Ureter (tissue), 1 donor: ENCODE data around the gene FAM47C. TPM values are rescaled to one million over a fixed set of nuclear protein-coding genes. Genes with fewer than 3 reads are reported as not detected.
"Not testable (repeated sequence)": the region's sequence is repeated elsewhere in the genome, so short reads cannot be mapped to it uniquely, and the experiment has no call there.

Experiments
- DNase-seq: peaks from one replicate; pipeline ENCODE4 v3.0.0-alpha.2; 2020; ENCODE audit warnings: low spot score
- total RNA-seq: library from RNA; stranded (reverse); gene quantifications from one replicate; pipeline ENCODE4 v1.2.4, GENCODE V29; 2023
- donor health status: DM: yes; HTN: yes; CAD: no.

The FAM47C gene
- not detected for total RNA-seq

DNA sequence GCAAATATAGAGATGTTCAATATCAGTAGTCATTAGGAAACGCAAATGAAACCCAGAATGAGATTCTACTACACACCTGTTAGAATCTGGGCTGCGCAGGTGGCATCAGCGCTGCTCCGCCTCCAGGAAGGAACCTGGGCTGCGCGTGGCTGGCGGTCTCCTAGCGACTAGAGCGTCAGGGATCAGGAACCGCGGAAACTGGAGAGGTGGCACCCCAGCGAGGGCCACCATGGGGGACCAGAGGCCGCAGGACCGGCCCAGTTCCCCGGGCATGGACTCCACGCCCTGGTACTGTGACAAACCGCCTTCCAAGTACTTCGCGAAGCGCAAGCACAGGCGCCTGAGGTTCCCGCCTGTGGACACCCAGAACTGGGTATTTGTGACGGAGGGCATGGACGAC, at the start of gene FAM47C:
Gene FAM47C, plus strand, starts transcription at position 185 of the 400 bp plus-strand sequence. Its CDS starts 45 bp downstream, at position 230.
- not testable (repeated sequence) for DNase-seq

DNA sequence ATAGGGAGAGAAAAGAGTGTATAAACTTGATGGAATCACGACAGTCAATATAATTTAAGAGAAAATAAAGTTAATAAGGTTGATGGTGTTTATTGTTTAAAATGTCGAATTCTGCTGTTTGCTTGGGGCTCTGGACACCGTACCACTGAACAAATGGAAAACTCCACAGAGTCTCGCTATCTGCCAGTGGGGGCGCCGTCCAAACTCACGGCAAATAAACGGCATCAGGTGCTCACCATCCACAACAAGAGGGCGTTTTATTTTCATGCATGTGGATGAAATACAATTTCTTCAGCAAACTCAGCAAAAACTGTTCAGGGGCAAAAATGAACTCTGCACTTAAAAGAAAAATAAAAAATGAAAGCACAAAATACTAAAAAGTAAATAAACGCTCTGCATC, 46.6 kb upstream of the FAM47C start:
- no peak for DNase-seq

DNA sequence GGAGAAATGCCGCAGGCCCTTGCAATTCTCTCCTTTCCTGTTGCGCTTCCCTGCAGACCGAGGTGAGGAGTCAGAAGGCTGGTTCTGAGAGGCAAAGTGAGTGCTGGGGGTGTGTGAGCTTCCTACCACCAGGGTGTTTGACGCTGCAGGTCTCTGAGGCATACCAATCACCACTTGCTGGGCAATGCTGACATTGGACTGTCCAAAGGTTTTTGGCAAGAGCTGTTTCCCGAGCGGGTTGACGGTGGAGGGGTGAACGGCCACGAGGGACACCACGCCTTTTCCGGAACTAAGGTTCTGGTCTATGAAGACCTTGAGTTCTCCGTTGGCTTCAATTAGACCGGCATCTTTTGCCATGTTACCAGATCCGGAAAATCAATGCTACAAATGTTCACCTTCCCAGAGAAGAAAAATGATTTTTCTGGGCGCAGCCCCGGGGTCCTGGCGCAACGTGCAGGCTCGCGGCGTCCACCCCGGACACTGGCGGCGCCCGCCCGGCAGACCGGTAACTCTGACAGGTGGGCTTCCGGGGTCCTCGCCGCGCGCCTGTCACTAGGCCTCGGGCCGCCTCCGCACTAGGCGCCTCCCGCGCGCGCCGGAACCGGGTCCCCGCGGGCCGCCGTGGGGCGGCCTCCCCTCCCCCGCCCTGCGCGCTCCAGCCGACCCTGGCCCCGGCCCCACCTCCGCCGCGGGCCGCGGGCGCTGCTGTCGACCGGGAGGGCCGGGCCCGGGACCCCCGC, 44.9 kb upstream of the FAM47C start:
- DNase-seq, result no peak

DNA sequence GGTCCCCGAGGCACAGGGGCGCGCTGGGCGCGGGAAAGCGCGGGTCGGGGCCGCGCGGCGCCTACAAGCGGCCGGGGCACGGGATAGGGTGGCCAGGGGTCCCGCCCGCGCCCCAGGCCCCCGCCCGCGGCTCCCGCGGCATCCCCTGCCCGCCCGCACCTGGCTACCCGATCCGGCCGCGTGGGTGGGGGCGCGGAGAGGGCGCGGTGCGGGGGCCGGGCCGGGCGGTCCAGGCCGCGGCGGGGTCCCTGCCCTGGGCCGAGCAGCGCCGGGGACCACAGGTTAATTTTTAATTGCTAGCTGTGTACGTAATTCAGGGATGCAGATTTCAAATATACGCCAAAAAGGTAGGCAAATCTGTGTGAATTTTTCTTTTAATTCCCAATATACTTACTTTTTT, 44.3 kb upstream of the FAM47C start:
- no peak for DNase-seq

DNA sequence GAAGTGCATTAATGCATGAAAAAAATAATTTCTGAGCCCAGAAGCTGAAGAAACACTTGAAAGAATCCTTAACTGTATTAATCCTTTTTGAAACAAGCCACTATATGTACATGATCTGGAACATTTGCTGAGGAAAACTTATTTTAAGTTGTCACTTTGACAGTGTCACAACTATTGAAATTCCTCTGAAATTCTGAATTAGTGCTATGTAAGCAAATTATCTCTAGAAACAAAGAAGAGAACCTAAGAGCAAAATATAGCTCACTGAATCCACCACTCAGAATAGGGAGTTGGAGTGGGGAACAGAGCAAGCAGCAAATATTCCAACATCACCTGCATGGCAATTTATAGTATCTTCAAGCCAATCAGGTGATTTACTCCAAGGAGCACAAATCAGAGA, 34.6 kb upstream of the FAM47C start:
- DNase-seq, result no peak

DNA sequence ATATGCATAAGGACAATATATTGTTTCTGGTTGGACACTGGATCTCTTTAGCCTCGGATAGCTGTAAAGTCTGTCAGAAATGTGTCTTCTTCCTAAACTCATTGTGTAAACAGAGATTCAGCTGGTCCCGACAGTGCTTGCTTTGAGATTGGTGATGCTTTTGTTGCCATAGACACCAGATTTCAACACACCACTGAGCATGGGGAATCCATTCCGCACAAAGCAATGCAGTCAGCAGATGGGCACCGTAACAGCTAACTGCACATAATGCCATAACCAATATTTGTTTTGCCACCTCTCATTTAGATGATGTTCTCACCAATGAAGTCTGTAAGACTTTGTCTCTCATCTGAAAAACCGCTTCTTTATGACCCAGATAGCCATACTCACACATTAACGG, 33.3 kb upstream of the FAM47C start:
- DNase-seq, result no peak

DNA sequence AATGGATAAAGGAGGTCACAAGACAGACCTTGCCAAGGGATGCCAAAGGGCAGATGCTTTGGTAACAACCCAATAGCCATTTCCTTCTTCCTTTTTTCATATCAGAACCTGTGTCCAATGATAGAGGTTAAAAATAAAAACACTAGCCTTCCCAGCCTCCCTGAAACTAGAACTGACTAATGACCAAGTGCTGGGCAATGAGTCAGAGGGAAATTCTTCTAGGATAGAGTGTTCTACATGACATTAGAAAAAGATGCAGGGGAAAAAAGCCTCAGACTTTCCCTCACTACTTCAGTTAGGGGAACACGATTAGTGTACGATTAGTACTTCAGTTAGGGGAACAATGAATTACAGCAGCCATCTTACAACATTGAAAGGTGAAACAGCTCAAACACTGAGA, 29.3 kb upstream of the FAM47C start:
- DNase-seq, result no peak

DNA sequence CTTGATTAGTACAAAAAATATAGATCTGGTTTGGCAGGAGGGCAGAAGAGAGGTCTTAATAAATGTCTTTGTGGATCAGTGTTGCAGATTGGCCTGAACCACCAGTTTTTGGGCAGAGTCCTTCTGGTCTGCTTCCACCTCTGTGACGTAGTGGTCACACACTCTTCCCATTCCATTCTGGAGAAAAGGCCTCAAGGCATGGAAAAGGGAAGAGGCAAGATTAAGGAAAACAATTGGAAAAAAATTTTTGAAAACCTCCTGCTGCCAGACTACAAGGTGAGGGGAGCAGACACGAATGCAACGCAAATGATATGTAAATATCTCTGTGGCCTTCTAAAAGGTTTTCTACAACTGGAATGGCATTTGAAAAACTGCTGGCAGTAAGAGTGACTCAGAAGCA, 24.3 kb upstream of the FAM47C start:
- DNase-seq, result no peak

DNA sequence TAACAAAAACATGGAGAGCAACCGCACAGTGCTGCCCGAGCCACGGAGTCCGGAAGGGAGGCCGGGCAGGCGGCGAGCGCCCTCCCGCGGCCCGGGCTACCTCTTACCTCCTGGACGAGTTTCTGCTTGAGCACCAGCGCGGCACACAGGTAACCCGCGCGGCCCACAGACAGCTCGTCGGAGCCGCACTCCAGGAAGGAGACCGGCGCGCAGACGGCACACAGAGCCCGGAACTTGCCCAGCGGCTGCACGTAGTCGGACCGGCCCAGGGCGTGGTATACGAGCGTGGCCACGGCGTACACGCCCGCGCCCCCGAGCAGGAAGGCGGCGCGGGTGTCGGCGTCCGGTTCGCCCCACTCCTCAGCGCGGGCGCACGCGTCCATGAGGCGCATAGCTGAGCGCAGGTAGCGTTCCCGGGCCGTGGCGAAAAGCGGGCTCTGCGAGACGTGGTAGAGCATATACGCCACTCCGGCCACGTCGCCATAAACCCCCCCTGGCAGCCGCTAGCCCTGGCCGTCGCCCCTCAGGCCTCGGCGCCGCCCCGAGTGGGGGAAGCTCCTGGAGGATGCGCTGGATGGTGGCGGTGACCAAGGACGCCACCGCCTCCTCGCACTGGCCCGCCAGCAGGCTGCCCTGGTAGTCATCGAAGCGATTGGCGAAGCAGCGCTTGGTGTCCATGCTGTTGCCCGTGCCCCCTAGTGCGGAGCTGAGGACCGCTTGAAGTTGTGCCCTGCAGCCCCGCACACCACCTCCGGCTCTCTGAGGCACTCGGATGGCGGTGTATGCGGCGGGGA, 22.6 kb upstream of the FAM47C start:
- not testable (repeated sequence) for DNase-seq

DNA sequence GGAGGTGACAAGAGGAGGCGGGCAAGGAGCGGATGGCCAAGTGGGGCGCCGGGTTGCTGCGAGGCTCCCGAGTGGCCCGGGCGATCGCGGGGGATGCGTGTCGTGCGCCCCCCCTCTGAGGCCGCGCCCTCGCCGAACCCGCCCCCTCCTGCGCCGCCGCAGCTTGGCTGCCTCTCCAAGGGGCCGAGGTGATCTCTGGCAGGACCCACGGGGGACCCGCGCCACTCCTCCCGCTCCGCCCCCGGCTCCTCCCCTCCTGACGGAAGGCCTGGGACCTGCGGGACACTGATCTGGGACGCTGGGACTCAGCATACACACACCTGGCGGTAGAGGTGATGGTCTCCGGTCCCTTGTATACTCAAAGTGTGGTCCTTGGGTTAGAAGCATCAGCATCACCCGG, 21.9 kb upstream of the FAM47C start:
- DNase-seq, result no peak

DNA sequence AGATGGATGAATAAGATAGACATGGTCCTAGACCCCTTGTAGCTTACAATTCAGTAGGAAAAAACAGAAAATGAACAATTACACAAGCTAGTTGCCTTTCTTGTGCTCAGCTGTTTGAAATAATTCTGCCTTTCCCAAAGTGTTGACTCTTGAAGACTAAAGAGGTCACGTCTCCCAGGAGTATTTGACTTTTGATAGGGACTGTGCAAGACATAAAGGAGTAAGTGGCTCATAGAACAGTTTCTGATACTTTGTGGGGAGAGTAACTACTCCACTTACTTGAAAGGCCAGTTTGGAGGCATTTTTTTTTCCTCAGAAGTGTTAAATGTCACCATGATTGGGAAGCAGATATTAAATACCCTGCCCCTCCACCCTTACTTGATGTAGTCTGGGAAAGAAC, 21.0 kb upstream of the FAM47C start:
- not testable (repeated sequence) for DNase-seq

DNA sequence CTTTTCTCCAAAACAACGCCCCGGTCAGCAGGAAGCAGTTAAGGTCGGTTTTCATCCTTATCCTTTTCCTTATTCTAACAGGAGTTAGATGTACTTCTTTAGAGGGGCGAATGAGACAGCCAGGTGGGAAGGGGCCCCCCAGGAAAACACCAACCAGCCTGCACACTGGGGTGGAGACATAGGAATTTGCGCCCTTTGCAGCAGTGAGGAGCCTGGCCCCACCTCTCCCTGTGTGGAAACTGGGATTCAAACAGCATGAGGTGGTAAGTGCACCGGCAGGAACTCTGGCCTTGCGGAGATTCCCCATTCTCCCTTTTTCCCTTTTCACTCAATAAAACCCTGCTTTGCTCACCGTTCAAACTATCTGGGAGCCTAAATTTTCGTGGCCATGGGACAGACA, 8.0 kb upstream of the FAM47C start:
- no peak for DNase-seq

DNA sequence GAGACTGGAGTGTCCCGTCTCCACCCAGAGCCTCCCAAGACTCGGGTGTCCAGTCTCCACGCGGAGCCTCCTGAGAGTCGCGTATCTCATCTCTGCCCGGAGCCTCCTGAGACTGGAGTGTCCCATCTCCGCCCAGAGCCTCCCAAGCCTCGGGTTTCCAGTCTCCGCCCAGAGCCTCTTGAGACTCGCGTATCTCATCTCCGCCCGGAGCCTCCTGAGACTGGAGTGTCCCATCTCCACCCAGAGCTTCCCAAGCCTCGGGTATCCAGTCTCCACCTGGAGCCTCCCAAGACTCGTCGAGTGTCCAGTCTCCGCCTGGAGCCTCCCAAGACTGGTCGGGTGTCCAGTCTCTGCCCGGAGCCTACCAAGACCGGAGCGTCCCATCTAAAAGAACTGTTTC, 2.3 kb downstream of the FAM47C start:
- no peak for DNase-seq

DNA sequence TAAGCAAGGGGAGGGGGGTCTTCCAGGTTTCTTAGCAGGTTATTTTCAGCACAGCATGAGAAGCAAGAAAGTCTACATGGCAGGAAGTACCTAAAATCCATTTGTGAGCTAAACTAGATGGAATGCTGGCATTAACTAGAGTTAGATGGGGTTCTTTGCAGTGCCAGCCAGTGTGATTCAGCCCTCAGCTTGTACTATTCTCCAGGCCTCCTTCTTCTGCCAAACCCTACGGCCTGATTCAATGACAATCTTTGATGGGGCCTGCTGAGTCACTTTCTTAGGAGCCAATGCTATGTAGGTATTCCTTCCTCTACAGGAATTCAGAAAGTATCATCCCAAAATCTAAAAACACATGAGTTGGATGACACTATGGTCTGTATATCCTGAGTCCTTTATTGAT, 26.1 kb downstream of the FAM47C start:
- not testable (repeated sequence) for DNase-seq

DNA sequence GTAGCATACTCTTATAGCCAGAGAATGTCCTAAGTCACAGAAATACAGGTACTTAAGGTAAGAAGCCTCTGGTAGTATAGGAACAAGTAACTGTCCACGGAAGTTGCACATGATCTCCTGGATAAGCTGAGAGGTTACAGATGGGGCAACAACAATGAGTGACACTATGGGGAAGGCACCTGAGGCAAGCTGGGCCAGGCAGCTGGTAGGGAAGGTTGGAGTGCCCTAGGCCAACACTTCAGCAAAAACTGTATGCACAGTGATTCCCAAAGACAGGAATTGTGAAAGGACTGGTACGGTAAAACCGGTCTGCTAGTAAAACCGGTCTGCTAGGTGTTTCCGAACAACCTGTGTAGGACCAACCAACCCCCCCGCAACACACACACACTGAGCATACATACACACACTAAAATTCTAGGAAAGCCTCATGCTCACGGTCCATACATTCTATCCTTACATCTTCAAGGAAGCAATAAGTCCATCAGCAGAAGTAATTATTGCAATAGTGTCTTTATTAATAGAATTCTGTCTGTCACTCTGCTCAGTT, 28.6 kb downstream of the FAM47C start:
- DNase-seq, result not testable (repeated sequence)

DNA sequence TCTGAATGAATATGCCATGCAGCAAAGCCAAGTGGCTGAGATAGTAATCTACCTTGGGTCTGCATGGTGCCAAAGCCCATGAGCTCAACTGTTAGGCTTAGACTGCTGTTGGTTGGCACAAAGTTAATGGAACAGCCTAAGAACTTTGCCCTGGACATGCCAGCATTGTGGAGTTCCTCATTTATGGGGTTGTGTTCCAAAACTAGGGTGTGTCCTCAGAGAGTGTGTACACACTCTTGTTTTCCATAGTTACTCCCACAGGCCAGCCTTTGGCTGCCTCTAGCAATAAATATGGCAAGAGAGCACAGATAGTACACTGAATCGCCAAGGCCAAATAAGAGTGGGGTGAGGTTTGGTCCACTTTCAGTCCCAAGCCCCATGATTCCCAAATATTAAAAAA, 30.6 kb downstream of the FAM47C start:
- not testable (repeated sequence) for DNase-seq

DNA sequence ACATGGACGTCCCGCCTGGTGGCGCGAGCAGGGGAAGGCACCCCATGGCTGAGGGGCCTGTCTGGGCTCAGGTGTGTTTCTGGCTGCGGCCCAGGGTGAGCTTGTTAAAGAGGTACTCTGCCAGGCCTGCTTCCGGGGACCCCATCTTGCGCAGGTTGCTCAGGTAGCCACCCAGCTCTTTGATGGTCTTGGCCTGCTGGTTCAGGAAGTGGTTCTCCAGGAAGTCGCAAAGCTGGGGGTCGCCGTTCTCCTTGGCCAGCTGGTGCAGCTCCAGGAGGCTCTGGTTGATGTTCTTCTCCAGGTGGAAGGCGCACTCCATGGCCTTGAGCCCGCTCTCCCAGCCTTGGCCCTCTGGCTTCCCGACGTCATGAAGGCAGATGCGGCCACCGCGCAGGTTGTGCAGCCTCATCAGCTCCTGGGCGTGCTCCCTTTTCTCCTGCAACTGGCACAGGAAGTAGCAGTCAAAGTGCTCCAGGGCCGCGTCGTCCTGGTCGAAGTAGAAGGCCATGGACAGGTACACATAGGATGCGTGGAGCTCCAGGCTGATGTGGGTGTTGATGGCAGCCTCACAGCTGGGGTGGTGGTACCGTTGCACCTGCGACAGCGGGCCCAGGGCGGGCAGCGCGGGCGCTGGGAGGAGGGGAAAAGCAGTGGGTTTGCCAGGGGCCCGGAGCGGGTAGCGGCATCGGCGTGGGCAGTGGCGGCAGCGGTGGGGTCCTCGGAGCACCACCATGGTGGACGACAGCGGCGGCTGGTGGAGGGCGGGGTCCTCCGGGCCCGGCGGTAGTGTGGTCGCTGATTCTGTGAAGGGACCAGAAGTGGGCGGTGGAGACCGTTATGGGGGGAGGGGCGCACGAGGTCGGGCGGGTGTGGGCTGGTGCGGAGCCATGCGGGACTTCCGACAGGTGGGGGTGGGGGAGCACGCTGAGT, 35.1 kb downstream of the FAM47C start:
- DNase-seq, result not testable (repeated sequence)

DNA sequence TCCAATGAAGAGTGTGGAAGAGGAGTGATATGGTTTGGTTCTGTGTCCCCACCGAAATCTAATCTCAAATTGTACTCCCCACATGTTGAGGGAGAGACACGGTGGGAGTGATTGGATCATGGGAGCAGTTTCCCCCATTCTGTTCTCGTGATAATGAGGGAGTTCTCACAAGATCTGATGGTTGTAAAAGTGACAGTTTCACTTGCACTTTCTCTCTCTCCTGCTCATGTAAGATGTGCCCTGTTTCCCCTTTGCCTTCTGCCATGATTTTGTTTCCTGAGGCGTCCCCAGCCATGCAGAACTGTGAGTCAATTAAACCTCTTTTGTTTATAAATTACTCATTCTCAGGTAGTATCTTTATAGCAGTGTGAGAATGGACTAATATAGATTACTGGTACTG, 39.6 kb downstream of the FAM47C start:
- no peak for DNase-seq

DNA sequence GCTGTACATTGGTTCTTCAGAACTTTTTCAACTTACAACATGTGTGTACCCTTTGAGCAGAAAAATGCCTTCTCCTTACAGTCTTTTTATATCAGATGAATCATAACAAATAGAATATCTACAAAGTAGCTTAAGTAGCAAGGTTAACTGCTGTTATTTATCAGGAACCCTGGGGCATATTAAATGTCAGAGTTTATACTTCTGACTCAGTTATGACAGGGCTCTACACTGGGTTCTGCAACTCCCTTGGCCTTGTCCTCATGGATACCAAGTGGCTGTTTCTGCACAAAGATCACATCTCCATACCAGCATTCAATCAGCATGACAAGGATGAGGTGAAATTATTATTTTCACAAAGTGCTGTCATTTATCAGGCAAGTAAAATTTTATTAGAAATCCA, 49.4 kb downstream of the FAM47C start:
- not testable (repeated sequence) for DNase-seq

DNA sequence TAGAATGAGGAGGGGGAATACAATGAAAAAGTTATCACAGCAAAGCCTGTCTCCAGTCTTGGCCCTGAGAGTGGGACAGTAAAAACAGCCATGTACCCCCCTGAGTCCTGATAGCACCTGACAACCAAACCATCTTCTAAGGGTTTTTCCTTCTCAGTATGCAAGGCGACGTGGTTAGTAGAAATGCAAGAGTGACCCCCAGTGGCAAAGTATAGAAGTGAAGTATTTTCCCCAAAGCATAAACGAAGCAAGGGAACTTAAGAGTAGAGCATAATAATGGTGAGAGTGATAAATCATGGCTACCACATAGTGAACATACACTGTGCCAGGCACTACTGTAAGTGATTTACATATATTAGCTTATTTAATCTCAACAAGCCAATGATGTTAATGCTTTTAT, 52.8 kb downstream of the FAM47C start:
- DNase-seq, result no peak
